ENCODE results near the gene ANAPC13. TPM values are rescaled to one million over a fixed set of nuclear protein-coding genes. Genes with fewer than 3 reads are reported as not detected.

The ANAPC13 gene
- total RNA-seq, 1 experiment from 2014 or later: 69.7 TPM

DNA sequence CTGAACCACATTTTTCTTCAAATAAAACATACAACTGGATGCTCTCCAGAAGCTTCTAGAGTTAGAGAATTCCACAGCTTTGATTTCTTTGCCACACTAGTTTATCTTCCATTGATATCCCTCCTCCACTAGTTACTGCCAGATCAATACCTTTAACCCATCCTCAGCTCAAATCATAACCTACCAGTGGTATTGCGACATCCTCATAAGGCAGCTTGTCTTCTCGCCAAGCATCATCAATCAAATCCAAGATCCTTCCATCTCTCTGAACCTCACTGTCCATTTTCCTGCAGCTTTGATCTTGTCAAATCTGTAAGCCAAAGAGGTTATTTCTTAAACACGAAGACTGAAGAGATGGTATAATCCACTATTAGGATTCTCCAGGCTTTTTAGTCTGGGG lies 3.2 kb downstream of the ANAPC13 start:
- POLR2A ChIA-PET (ENCODE audit: low non-redundant PET): no interaction called here

DNA sequence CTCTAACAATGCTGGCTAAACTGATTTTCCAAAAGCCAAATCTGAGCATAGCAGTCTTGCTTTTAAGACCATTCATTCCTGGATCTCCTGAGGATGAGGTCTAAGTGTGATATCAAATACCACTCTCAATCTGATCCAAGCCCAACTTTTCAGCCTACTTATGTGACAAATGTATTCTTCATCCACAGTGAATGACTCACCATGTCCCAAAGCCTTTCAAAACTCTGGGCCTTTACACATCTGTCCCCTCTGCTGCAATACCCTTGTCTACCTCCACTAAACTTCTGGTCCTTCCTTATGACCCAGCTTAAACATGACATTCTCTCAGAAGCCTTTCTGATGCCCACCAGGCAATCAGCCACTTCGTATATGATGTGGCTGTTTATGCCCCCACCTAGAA lies 4.6 kb downstream of the ANAPC13 start:
- no peak for DNase-seq (ENCODE audit: low spot score)
- intact Hi-C loops (cut with micrococcal nuclease; ENCODE audit: unreplicated experiment): no loop called here
- CTCF ChIA-PET: no interaction called here
- H3K4me3 ChIP-seq (ENCODE audit: low read depth, low read length, poor library complexity, severe bottlenecking): no peak overlapping the region
- H3K36me3 ChIP-seq (ENCODE audit: insufficient read depth, low read length, poor library complexity, severe bottlenecking): peaks cover 53% of the 10 kb centered on the region
- H3K27ac ChIP-seq (ENCODE audit: low read depth, low read length, poor library complexity, severe bottlenecking): no peak overlapping the region
- POLR2A ChIA-PET (ENCODE audit: low non-redundant PET): no interaction called here
- H3K27me3 ChIP-seq (replicated peaks; ENCODE audit: insufficient read depth, low read depth, low read length, poor library complexity): no peaks in the 10 kb centered on the region
- no TSS peak for BruUV-seq (replicated peaks)
- no peaks in the 10 kb centered on the region for H3K9me3 ChIP-seq (ENCODE audit: low read depth, low read length, poor library complexity, severe bottlenecking)
- H3K4me1 ChIP-seq (ENCODE audit: insufficient read depth, low read length, poor library complexity, severe bottlenecking): peaks cover 8% of the 10 kb centered on the region
- TF ChIP-seq EZH2 (IDR thresholded peaks at IDR 0.05; ENCODE audit: borderline replicate concordance, low read depth, low read length, poor library complexity, severe bottlenecking) (no peak), CTCF (conservative IDR thresholded peaks at IDR 0.05; ENCODE audit: low read depth, low read length) (no peak)

More for the DNA sequence above, 3.2 kb downstream of the ANAPC13 start:
- Histone ChIP-seq H3K27me3 (replicated peaks; ENCODE audit: insufficient read depth, low read depth, low read length, poor library complexity) (no peaks in the 10 kb centered on the region), H3K4me3 (ENCODE audit: low read depth, low read length, poor library complexity, severe bottlenecking) (no peak overlapping the region), H3K9me3 (ENCODE audit: low read depth, low read length, poor library complexity, severe bottlenecking) (no peaks in the 10 kb centered on the region), H3K4me1 (ENCODE audit: insufficient read depth, low read length, poor library complexity, severe bottlenecking) (peaks cover 14% of the 10 kb centered on the region), H3K27ac (ENCODE audit: low read depth, low read length, poor library complexity, severe bottlenecking) (no peak overlapping the region), H3K36me3 (ENCODE audit: insufficient read depth, low read length, poor library complexity, severe bottlenecking) (peaks cover 47% of the 10 kb centered on the region)
- TF ChIP-seq CTCF (conservative IDR thresholded peaks at IDR 0.05; ENCODE audit: low read depth, low read length) (no peak), EZH2 (IDR thresholded peaks at IDR 0.05; ENCODE audit: borderline replicate concordance, low read depth, low read length, poor library complexity, severe bottlenecking) (no peak)
- intact Hi-C loops (cut with micrococcal nuclease; ENCODE audit: unreplicated experiment): no loop called here
- CTCF ChIA-PET: interaction anchor here (0.5 to 0.9 kb wide), 2 partner anchors 9 to 811 kb away, joined by 3 to 4 read pairs; no protein-coding TSS in a partner anchor
- no TSS peak for BruUV-seq (replicated peaks)
- DNase-seq (ENCODE audit: low spot score): no peak

DNA sequence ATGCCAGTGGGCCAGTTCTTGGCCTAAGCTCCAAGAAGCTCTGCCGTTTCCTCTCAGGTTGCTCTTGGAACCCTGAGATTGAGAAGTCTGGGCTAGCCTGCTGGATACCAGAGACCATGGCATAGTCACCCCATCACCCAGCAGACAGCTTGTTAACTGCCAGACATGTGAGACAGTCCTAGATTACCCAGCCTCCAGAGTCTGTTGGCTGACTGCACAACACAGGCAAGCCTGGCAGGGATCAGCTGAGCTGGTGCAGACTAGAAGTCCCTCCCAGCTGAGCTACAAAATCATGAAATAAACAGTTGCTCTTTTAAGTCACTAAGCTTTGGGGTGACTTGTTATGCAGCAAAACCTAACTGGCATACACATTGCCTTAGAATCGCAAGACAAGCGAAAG lies 5.2 kb downstream of the ANAPC13 start:
- H3K4me3 ChIP-seq (ENCODE audit: low read depth, low read length, poor library complexity, severe bottlenecking): no peak overlapping the region
- TF ChIP-seq CTCF (conservative IDR thresholded peaks at IDR 0.05; ENCODE audit: low read depth, low read length) (no peak), EZH2 (IDR thresholded peaks at IDR 0.05; ENCODE audit: borderline replicate concordance, low read depth, low read length, poor library complexity, severe bottlenecking) (no peak)
- no peak overlapping the region for H3K27ac ChIP-seq (ENCODE audit: low read depth, low read length, poor library complexity, severe bottlenecking)
- H3K9me3 ChIP-seq (ENCODE audit: low read depth, low read length, poor library complexity, severe bottlenecking): no peaks in the 10 kb centered on the region
- H3K4me1 ChIP-seq (ENCODE audit: insufficient read depth, low read length, poor library complexity, severe bottlenecking): peaks cover 8% of the 10 kb centered on the region
- intact Hi-C loops (cut with micrococcal nuclease; ENCODE audit: unreplicated experiment): no loop called here
- ChIA-PET CTCF (no interaction called here), POLR2A (ENCODE audit: low non-redundant PET) (no interaction called here)
- DNase-seq (ENCODE audit: low spot score): no peak
- H3K27me3 ChIP-seq (replicated peaks; ENCODE audit: insufficient read depth, low read depth, low read length, poor library complexity): no peaks in the 10 kb centered on the region
- H3K36me3 ChIP-seq (ENCODE audit: insufficient read depth, low read length, poor library complexity, severe bottlenecking): peaks cover 53% of the 10 kb centered on the region
- no TSS peak for BruUV-seq (replicated peaks)

All from A673 (cell line).